NCI-H1092 treated with DMSO at 0.1 percent for 48 hours (cell line): ENCODE results near the gene MAL.

ENCODE experiments used
- DNase-seq: peaks from one replicate; lab custom pipeline; 2025; lab: John Stamatoyannopoulos, UW

MAL gene

DNA sequence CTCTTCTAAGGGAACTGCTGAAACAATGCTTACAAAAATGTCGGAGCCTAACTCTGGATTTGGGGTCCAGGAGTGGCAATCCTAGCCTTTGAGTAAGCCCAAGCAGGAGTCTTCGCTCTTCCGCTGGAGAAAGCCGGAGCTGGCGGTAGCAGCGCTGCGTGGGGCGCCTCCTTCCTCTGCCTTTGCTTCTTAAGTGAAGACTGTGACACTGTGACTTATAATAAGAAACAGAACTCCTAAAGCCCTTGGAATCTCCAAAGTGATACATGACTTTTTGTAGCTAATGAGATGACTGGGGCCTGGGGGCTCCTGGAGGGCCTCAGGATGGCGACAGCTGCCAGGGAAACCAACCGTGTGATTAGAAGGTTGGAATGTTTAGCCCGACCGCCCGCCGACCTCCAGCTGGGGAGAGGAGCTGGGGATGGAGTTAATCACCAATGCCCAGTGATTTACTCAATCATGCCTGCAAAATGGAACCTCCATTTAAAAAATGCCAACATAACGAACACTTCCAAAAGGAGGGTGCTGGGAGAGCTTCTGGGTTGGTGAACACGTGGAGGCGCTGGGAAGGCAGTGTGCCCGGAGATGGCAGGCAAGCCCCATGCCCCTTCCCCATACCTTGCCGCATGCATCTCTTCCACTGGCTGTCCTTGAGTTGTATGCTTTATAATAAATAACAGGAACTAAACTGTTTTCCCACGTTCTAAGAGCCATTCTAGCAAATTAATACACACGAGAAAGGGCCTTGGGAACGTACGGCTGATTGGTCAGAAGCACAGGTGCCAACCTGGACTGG lies 29.0 kb upstream of the MAL start:
- no peak for DNase-seq

GRCh38 chr2:94997981-94998930 lies 27.3 kb upstream of the MAL start:
- no peak for DNase-seq

- no peak for DNase-seq
Observed at GRCh38 chr2:94999431-94999883, 26.1 kb upstream of the MAL start.

DNA sequence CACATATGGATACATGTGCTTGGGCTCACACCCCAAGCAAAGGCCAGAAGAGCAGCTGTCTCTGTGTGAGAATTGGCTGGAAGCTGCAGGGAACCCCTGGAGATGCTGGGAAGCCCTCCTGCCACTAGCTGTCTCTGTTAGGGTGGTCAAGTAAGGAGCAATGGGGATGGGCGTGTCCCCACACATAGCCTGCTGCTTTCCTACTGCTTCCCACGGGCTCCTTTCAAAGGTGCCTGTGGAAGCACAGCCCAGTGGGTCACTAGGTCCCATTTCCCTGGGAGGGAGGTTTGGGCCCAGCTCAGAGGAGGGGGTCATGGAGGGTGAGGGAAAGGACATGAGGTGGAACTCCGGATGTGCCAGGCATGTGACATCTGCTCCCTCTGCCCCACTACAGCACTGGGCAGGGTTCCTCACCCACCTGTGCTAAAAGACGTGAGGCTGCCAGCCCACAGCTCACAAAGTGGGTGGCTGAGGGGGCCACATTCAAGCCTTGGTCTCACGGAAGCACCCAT lies 24.4 kb upstream of the MAL start:
- DNase-seq, result no peak

- no peak for DNase-seq
Observed at GRCh38 chr2:95001701-95002100, 23.8 kb upstream of the MAL start.

DNA sequence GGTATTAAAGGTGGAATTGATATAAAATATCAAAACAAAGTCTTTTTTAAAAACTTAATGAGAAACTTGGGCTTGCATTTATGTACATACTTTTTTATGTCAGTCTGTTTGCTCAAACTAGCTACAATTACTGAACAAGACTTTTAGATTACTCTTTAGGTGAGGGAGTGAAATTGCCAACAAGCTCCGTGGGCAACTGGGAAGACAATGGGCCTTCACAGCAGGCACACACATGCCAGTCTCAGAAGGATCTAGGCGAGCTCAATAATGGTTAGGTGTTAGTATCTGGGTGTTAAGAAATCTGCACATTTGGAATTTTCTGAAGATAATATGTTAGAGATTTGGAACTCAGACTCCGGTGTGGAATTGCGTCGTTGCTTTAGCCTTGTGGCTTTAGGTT lies 23.0 kb upstream of the MAL start:
- no peak for DNase-seq

GRCh38 chr2:95004287-95004686 lies 21.2 kb upstream of the MAL start:
- no peak for DNase-seq

GRCh38 chr2:95004711-95005110 lies 20.8 kb upstream of the MAL start:
- DNase-seq, result no peak

DNA sequence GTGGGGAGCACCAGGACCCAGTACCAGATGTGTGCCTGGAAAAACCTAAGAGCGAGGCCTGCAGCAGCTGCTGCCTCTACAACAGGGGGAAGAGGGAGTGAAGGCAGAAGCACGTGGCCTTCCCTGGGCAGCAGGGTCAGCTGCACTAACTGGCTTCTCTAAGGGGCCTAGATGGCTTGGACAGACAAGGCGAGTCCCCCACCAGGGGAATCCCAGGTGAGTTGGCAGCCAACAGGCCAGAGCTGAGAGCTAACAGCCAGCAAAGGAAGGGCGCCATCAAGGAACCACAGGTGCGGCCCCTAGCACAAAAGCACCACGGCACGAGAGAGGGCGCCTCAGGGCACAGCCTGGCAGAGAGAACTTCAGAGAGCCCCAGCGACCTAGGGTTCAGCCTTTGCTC lies 19.8 kb upstream of the MAL start:
- no peak for DNase-seq

- no peak for DNase-seq
Observed at GRCh38 chr2:95006588-95006987, 18.9 kb upstream of the MAL start.

- no peak for DNase-seq
Observed at GRCh38 chr2:95007031-95007609, 18.4 kb upstream of the MAL start.

GRCh38 chr2:95007822-95008221 lies 17.7 kb upstream of the MAL start:
- no peak for DNase-seq

GRCh38 chr2:95008306-95008705 lies 17.2 kb upstream of the MAL start:
- no peak for DNase-seq

DNA sequence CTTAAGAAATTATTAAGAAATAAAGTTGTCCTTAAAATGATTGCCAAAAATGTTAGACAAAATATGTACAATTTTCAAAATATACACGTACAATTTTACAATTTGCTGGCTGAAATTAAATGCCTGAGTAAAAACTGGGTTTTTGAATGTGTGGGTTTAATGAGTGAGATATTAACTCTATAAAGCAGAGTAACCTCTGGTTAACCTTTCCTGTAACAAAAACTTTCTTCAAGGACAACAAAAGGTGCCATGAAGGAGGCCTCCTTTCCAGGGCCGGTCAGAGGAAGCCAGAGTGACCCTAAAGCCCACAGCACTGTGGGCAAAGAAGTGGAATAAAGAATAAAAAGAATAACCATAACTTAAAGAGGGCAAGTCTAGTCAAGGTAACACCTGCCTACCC lies 16.5 kb upstream of the MAL start:
- DNase-seq, result no peak

DNA sequence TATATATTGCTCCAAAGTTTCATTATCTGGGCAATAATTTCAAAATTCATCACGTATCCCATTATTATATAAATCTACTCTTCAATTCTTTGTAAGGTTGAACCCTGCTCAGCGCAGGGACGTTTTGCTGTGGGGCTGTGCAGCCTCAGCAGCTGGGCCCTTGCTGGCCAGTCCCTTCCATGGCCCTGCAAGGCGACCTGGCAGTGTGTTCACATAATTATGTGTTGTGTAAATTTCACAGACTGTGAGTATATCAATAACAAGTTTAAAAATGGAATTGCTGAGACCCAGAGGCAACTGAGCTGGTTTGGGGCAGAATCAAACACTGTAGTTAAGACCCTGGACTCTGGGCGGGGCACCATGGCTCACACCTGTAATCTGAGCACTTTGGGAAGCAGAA lies 16.1 kb upstream of the MAL start:
- no peak for DNase-seq

DNA sequence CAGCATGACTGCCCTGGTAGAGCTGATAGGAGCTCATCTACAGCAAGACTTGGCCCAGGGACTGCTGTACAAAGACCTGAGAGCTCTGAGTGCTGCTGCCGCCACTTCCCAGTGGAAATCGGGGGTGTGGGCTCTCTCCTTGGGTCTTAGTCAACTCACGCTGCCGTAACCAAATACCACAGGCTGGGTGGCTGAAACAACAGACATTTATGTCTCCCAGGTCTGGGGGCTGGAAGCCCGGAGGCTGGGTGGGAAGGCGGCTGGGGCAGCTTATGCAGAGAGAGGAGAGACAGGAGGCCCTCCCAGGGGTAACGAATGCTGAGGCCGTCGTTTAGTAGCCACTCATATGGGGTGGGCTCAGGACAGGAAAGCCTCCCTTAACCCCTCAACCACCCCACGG lies 15.4 kb upstream of the MAL start:
- no peak for DNase-seq

GRCh38 chr2:95010718-95011117 lies 14.8 kb upstream of the MAL start:
- DNase-seq, result no peak

DNA sequence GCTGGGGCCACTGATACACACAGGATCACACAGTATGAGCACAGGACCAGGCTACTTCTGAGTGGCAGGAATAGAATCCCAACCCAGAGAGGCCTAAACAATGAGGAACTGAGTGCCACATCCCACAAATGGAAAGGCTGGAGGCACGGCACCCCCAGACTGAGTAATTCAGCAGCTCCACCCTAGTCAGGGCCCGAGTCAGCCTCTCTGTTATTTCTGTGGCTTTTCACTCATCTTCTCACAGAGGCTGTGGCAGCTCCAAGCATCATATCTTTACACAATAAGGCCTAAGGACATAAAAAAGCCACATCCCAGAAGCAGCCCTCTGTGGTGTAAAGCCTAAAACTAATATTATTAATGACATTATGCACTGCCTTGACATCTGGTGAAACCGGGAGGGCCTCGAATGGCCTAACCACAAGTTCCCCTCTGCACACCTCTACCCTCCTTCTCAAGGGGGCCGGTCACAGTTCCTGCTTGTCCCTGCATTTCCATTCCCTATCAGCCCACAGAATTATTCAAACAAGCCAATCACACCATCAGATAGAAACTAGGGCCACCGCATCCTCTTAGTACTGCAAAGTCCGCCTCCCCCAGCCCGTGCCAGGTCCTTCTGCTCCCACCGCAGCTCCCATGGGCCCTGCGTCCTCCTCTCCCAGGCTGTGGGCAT lies 12.5 kb upstream of the MAL start:
- no peak for DNase-seq

GRCh38 chr2:95013726-95014125 lies 11.8 kb upstream of the MAL start:
- no peak for DNase-seq

DNA sequence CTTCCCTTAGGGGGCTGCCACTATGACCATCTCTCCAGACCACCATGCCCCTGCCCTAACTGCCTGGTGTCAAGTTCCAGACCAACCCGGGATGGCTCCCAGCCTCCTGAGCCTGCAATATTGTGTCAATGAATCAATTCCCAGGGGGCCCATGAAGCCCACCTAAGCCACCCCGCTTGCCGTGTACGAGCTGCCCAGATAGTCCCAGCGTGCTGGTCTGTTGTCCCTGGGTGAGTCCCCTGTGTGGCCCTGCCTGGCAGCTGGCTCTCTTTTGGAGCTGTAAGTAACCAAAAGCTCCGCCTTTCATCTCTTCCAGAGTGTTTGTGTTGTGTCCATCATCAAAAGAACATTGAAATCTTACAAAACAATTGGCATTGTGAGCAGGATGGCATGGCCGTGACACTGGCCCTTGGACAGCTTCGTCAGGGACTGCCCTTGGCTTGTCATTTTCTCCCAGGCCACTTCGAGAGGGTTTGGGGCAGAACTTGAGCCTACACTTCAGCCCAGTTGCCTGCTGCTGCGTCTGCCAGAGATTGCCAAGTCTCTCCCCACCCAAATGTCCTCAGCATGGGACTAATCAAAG lies 11.3 kb upstream of the MAL start:
- no peak for DNase-seq

- DNase-seq, result no peak
Observed at GRCh38 chr2:95015261-95015912, 10.1 kb upstream of the MAL start.
